Uterus (tissue), 4 donors: Measurements from ENCODE around the gene GBGT1. TPM values are rescaled to one million over a fixed set of nuclear protein-coding genes. Genes with fewer than 3 reads are reported as not detected.

Experiments used
- DNase-seq, 2 donors: peaks; one replicate each; pipeline ENCODE4 v3.0.0-alpha.2; 2019 to 2020
- H3K27ac ChIP-seq, 2 donors: fragments of 200-600 bp; sonication (generic); 1 replicate in 1 of 2; 2 replicates in 1 of 2; pipeline ENCODE4 v1.5.1; 2016 to 2018
- H3K27me3 ChIP-seq, 2 donors: fragments of 200-600 bp; sonication (generic); one replicate each; pipeline ENCODE4 v1.5.1; 2018 to 2019; ENCODE audit warnings: control low read depth in 1 of 2
- H3K36me3 ChIP-seq, 2 donors: fragments of 200-600 bp; sonication (generic); one replicate each; pipeline ENCODE4 v1.5.1; 2019; ENCODE audit warnings: control low read depth in 1 of 2
- H3K4me1 ChIP-seq, 2 donors: fragments of 200-600 bp; sonication (generic); one replicate each; pipeline ENCODE4 v1.5.1; 2018 to 2019; ENCODE audit warnings: control low read depth in 1 of 2
- H3K4me3 ChIP-seq, 2 donors: fragments of 200-600 bp; sonication (generic); 1 replicate in 1 of 2; 2 replicates in 1 of 2; pipeline ENCODE4 v1.5.1; 2018 to 2019; ENCODE audit warnings: mild to moderate bottlenecking in 1 of 2
- H3K9me3 ChIP-seq, 2 donors: fragments of 200-600 bp; sonication (generic); one replicate each; pipeline ENCODE4 v1.5.1; 2019; ENCODE audit warnings: control low read depth in 1 of 2
- POLR2A ChIP-seq, 2 donors: fragments of 450-650 bp; IDR thresholded peaks; one replicate each; pipeline ENCODE4 v1.6.1; 2016; ENCODE audit warnings: antibody characterized with exemption in 2 of 2, mild to moderate bottlenecking in 1 of 2, moderate library complexity in 1 of 2
- intact Hi-C: fragments of 100-400 bp; cut with DNase I; formaldehyde crosslinking; loops from one replicate; pipeline ENCODE4 v1.15.1; 2023; ENCODE audit warnings: low total_unique reads
- total RNA-seq, 4 donors: library from RNA; depleted of rRNA in 3 of 4; stranded (reverse); fragments of >200 nt in 3 of 4; gene quantifications; one replicate each; pipeline versions ENCODE4 v1.1.0 to v1.2.4, GENCODE V29; 2014 to 2023
- TF ChIP-seq, protein P1 (sequence below), 4 experiments: fragments of 200-600 bp in 2 of 4; fragments of 450-650 bp in 2 of 4; sonication (generic) in 2 of 4; IDR thresholded peaks; one replicate each; pipeline ENCODE4 v1.5.1; 2016 to 2019; ENCODE audit warnings: antibody characterized with exemption in 4 of 4, mild to moderate bottlenecking in 2 of 4, moderate library complexity in 1 of 4
- donor health status: DM: yes; HTN: yes; CAD: no.

The GBGT1 gene
- total RNA-seq, 4 donors from 2014 or later: 3.5 to 28.5 (median 9.8) TPM

GRCh38 chr9:133104718-133105460 lies 58.8 kb downstream of the GBGT1 start:
- Histone ChIP-seq H3K4me3 (no peak overlapping the region), H3K27ac (no peak overlapping the region), H3K4me1 (no peaks in the 10 kb centered on the region), H3K36me3 (no peaks in the 10 kb centered on the region), H3K27me3 (no peaks in the 10 kb centered on the region), H3K9me3 (no peaks in the 10 kb centered on the region)
- DNase-seq: peak; percentile 10 to 11
- intact Hi-C loops: loop anchor here (5.0 kb wide), 1 partner anchor 37 kb away; no protein-coding TSS in a partner anchor
- TF ChIP-seq POLR2A (IDR thresholded peaks at IDR 0.05): no peak
- TF ChIP-seq, protein P1, sequence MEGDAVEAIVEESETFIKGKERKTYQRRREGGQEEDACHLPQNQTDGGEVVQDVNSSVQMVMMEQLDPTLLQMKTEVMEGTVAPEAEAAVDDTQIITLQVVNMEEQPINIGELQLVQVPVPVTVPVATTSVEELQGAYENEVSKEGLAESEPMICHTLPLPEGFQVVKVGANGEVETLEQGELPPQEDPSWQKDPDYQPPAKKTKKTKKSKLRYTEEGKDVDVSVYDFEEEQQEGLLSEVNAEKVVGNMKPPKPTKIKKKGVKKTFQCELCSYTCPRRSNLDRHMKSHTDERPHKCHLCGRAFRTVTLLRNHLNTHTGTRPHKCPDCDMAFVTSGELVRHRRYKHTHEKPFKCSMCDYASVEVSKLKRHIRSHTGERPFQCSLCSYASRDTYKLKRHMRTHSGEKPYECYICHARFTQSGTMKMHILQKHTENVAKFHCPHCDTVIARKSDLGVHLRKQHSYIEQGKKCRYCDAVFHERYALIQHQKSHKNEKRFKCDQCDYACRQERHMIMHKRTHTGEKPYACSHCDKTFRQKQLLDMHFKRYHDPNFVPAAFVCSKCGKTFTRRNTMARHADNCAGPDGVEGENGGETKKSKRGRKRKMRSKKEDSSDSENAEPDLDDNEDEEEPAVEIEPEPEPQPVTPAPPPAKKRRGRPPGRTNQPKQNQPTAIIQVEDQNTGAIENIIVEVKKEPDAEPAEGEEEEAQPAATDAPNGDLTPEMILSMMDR (IDR thresholded peaks at IDR 0.05): no peak

DNA sequence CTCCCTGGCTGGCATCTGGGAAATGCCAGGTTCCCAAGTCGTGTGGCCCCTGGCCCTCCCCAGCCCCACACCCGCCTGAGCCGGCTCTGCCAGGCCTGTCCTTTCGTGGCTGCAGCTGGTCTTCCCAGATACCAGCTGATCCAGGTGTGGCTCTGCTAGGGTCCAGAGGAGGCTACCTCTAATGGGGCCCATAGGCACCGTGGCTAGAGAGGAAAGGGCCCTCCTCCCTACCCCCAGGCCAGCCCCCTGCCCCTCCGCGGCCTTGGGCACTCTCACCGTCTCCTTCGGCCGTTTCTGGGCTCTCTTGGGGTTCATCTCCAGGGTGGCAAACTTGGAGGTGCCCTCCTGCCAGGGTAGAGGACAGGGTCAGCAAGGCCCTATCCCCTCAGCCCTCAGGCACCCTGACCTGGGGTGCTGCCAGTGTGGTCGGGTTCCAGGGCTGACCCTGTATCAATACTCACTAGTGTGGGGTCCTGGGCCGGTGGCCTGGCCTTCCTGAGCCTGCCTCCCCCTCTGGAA lies 59.7 kb downstream of the GBGT1 start:
- Histone ChIP-seq H3K36me3 (no peaks in the 10 kb centered on the region), H3K4me1 (no peaks in the 10 kb centered on the region), H3K9me3 (no peaks in the 10 kb centered on the region), H3K27me3 (no peaks in the 10 kb centered on the region), H3K27ac (no peak overlapping the region), H3K4me3 (no peak overlapping the region)
- TF ChIP-seq, protein P1 (IDR thresholded peaks at IDR 0.05): no peak
- TF ChIP-seq POLR2A (IDR thresholded peaks at IDR 0.05): no peak
- intact Hi-C loops: loop anchor here (5.0 kb wide), 1 partner anchor 38 kb away; no protein-coding TSS in a partner anchor
- DNase-seq: peak in 1 of 2 donors; percentile 14

GRCh38 chr9:133103183-133103986 lies 60.3 kb downstream of the GBGT1 start:
- H3K27me3 ChIP-seq: no peaks in the 10 kb centered on the region
- H3K9me3 ChIP-seq: no peaks in the 10 kb centered on the region
- no peaks in the 10 kb centered on the region for H3K4me1 ChIP-seq
- H3K27ac ChIP-seq: no peak overlapping the region
- no peaks in the 10 kb centered on the region for H3K36me3 ChIP-seq
- peak; percentile 65 to 70 for DNase-seq
- no peak overlapping the region for H3K4me3 ChIP-seq
- intact Hi-C loops: loop anchor here (5.0 kb wide), 1 partner anchor 39 kb away; no protein-coding TSS in a partner anchor
- TF ChIP-seq POLR2A (IDR thresholded peaks at IDR 0.05): no peak
- TF ChIP-seq, protein P1 (IDR thresholded peaks at IDR 0.05): peak; percentile 95 to 99 (median 98)

Other genes starting within 250 kb of the GBGT1 start
- 10 to 100 TPM; 29.7 to 55.3 (median 44.0) TPM for gene TSC1, start 219.3 kb downstream of the GBGT1 start, total RNA-seq
- under 1 TPM in 1 of 4 donors, not detected in 3; 0.14 TPM for gene GFI1B, start 185.2 kb downstream of the GBGT1 start, total RNA-seq
- gene GTF3C5, start 132.9 kb downstream of the GBGT1 start, total RNA-seq: 10 to 100 TPM; 26.6 to 52.8 (median 37.1) TPM
- 1 to 10 TPM in 1 of 4 donors, under 1 TPM in 2, not detected in 1; 0.26 to 1.4 (median 0.62) TPM for gene CEL, start 101.9 kb downstream of the GBGT1 start, total RNA-seq
- 10 to 100 TPM; 14.1 to 67.9 (median 30.3) TPM for gene RALGDS, start 42.7 kb downstream of the GBGT1 start, total RNA-seq
- gene OBP2B, start 45.3 kb upstream of the GBGT1 start, total RNA-seq: not detected
- 1 to 10 TPM in 1 of 4 donors, under 1 TPM in 3; 0.29 to 6.1 (median 0.59) TPM for gene ABO, start 111.3 kb upstream of the GBGT1 start, total RNA-seq
- gene SURF6, start 172.3 kb upstream of the GBGT1 start, total RNA-seq: 10 to 100 TPM in 3 of 4 donors, 1 to 10 TPM in 1; 2.9 to 19.3 (median 17.2) TPM
- gene MED22, start 184.2 kb upstream of the GBGT1 start, total RNA-seq: 10 to 100 TPM in 3 of 4 donors, 1 to 10 TPM in 1; 10.0 to 41.0 (median 30.9) TPM
- gene RPL7A, start 184.3 kb upstream of the GBGT1 start, total RNA-seq: 1,000 to 10,000 TPM; 1,745 to 3,005 (median 2,502) TPM
- 10 to 100 TPM; 13.0 to 34.7 (median 24.4) TPM for gene SURF1, start 192.6 kb upstream of the GBGT1 start, total RNA-seq
- 10 to 100 TPM in 1 of 4 donors, 1 to 10 TPM in 1, under 1 TPM in 1, not detected in 1; 0.51 to 15.3 (median 5.9) TPM for gene SURF2, start 192.6 kb upstream of the GBGT1 start, total RNA-seq
- 100 to 1,000 TPM in 2 of 4 donors, 10 to 100 TPM in 2; 74.7 to 262 (median 108) TPM for gene SURF4, start 212.1 kb upstream of the GBGT1 start, total RNA-seq
- 1 to 10 TPM in 2 of 4 donors, under 1 TPM in 1, not detected in 1; 0.88 to 1.7 (median 1.5) TPM for gene STKLD1, start 212.5 kb upstream of the GBGT1 start, total RNA-seq